ENCODE results near the gene DLL4. TPM values are rescaled to one million over a fixed set of nuclear protein-coding genes. Genes with fewer than 3 reads are reported as not detected.

Gene DLL4
- total RNA-seq, 2 experiments from 2014 or later: not detected

DNA sequence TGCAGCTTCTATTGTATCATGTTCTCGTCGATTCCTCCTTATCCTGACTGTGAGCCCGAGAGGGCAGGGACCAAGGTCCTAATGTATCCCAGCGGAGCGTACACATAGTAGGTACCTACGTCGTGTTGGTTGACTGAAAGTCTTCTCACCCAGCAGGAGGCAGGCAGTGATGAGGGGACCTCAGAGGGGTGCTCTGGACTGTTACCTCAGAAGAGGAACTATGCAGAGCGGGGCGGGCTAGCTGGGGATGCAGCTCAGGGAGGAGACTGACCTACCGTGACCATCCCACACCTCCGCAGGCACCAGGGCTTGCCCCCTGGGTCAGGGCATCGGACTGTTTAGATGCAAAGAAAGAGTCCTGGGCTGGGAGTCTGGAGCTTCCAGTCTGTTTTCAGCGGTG is 35.5 kb downstream of the DLL4 start:
- intact Hi-C loops (cut with micrococcal nuclease): no loop called here
- Mint-ChIP-seq H3K4me3 (no peak overlapping the region), H3K27ac (no peak overlapping the region), H3K4me1 (ENCODE audit: low read depth) (no peaks in the 10 kb centered on the region), H3K9me3 (no peaks in the 10 kb centered on the region), H3K27me3 (no peaks in the 10 kb centered on the region), H3K36me3 (no peaks in the 10 kb centered on the region)
- ChIA-PET POLR2A (interaction anchor here (1.1 kb wide), 1 partner anchor 12 kb away, joined by 3 read pairs; the partner anchor contains the start of gene CHAC1), CTCF (interaction anchor here (1.0 to 1.2 kb wide), 3 partner anchors 34 to 61 kb away, joined by 3 to 4 read pairs (median 3); no protein-coding TSS in a partner anchor)
- no peak for DNase-seq

DNA sequence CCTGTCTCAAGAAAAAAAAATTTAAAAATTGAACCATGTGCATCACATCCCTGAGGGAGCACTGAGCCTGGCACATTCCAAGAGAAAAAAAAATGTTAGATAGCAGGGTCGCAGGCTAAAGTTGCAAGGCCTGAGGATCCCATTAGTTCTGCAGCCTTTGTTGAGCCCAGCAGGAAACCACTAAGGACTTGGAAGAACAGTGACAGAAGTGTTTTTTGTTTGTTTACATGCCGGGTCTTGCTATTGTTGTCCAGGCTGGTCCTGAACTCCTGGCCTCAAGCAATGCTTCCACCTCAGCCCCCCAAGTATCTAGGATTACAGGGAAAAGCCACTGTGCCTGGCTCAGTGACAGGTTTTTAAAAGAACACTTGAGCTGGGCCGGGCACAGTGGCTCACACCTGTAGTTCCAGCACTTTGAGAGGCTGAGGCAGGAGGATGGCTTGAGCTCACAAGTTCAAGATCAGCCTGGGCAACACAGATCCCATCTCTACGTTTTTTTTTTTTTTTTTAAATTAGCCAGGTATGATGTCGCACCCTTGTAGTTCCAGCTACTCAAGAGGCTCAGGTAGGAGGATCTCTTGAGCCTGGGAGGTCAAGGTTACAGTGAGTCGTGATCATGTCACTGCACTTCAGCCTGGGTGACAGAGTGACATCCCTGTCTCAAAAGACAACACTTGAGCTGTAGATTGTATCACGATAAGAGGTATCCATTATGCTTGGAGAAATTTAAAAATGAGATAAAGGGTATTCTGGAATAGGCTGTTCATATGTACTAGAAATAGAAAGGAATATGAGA is 39.3 kb downstream of the DLL4 start:
- H3K4me3 Mint-ChIP-seq: no peak overlapping the region
- no peaks in the 10 kb centered on the region for H3K27me3 Mint-ChIP-seq
- H3K4me1 Mint-ChIP-seq (ENCODE audit: low read depth): no peaks in the 10 kb centered on the region
- no peaks in the 10 kb centered on the region for H3K36me3 Mint-ChIP-seq
- no peak for DNase-seq
- ChIA-PET POLR2A (no interaction called here), CTCF (interaction anchor here (0.6 kb wide), 1 partner anchor 355 kb away, joined by 3 read pairs; no protein-coding TSS in a partner anchor)
- H3K9me3 Mint-ChIP-seq: no peaks in the 10 kb centered on the region
- intact Hi-C loops (cut with micrococcal nuclease): no loop called here
- no peak overlapping the region for H3K27ac Mint-ChIP-seq

DNA sequence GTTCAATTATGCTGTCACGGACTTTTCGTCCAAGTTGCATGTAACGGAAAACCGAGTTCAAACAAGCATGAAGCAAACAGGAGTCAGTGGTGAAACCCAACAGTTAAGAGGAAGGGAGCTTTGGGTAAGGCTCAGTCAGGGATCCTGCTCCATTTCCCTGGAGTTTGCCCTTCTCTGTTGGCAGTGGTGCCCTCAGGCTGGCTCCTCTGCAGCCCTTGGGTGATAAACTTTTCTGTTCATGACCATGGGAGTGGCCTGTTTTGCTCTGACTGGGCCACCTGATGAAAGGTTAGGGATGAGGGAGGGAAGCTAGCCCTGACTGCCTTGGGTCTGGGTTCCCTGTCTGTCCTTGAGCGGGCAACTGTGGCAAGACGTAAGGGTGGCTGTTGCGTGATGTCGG is 40.2 kb downstream of the DLL4 start:
- H3K9me3 Mint-ChIP-seq: no peaks in the 10 kb centered on the region
- DNase-seq: no peak
- no peak overlapping the region for H3K4me3 Mint-ChIP-seq
- no peaks in the 10 kb centered on the region for H3K36me3 Mint-ChIP-seq
- H3K27ac Mint-ChIP-seq: no peak overlapping the region
- CTCF ChIA-PET: no interaction called here
- POLR2A ChIA-PET: no interaction called here
- intact Hi-C loops (cut with micrococcal nuclease): no loop called here
- no peaks in the 10 kb centered on the region for H3K27me3 Mint-ChIP-seq
- no peaks in the 10 kb centered on the region for H3K4me1 Mint-ChIP-seq (ENCODE audit: low read depth)

DNA sequence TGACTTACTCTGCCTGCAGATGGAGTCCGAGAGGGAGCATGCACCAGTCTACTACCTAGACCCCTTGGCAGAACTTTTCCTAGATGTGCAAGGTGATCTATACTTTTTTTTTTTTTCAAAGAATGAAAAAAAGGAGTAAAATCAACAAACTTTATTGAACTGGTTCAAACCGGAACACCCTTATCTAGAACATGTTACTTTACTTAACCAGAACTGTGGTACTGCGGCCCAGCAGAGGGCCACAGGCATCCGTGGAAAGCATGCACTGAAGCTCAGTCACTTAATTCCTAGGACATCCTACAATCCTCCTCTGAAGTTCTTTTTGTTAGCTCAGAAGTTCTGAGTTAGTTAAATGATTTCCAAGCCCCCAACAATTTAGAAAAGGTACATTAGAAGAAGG is 45.7 kb downstream of the DLL4 start:
- Mint-ChIP-seq H3K4me3 (no peak overlapping the region), H3K27me3 (no peaks in the 10 kb centered on the region), H3K4me1 (ENCODE audit: low read depth) (no peaks in the 10 kb centered on the region), H3K27ac (no peak overlapping the region), H3K9me3 (no peaks in the 10 kb centered on the region), H3K36me3 (peaks cover 10% of the 10 kb centered on the region)
- DNase-seq: no peak
- intact Hi-C loops (cut with micrococcal nuclease): no loop called here
- ChIA-PET CTCF (interaction anchor here (0.6 to 0.7 kb wide), 2 partner anchors 22 to 233 kb away, joined by 3 to 4 read pairs; partner anchors contain the start of gene CHAC1), POLR2A (no interaction called here)

DNA sequence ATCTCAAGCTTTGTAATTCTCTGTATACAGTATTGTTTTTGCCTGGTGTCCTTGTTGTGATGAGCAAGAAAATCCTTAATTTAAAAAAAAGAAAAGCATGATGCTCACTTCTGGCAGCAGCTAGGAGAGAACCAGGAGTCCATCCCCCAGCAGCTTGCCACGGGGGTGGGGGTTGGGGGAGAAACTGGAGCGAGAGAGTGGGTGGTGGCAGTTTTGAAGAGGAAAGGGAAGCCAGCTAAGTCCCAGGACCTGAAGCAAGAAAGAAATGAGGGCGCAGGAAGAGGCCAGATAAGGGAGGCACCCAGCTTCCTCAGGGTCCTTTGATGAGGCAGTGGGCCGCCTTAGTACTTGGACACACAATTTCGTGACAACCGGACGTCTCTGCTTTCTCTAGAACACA is 47.7 kb downstream of the DLL4 start:
- no peaks in the 10 kb centered on the region for H3K4me1 Mint-ChIP-seq (ENCODE audit: low read depth)
- no peak overlapping the region for H3K27ac Mint-ChIP-seq
- no peak overlapping the region for H3K4me3 Mint-ChIP-seq
- no peak for DNase-seq
- intact Hi-C loops (cut with micrococcal nuclease): no loop called here
- ChIA-PET POLR2A (no interaction called here), CTCF (interaction anchor here (1.7 kb wide), 1 partner anchor 74 kb away, joined by 4 read pairs; no protein-coding TSS in a partner anchor)
- H3K36me3 Mint-ChIP-seq: peaks cover 24% of the 10 kb centered on the region
- no peaks in the 10 kb centered on the region for H3K27me3 Mint-ChIP-seq
- no peaks in the 10 kb centered on the region for H3K9me3 Mint-ChIP-seq

DNA sequence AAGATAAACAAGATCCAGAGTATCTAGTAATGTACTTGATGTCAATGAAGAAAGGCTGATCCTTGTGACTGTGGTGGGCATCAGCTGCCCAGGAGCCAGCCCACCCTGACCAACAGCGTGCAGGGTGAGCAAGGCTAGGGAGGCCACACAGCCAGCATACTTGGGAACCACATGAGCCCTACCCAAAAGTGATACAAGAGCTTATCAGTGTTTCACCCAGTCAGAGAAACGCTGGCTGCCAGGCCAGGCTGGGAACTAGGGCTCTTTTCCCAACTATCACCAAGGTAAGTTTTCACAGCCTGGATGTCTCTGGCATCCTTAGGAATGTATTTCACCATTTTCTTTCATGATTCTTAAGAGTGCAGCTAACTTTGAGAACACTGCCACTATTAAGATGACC is 49.0 kb downstream of the DLL4 start:
- no peak for DNase-seq
- H3K27me3 Mint-ChIP-seq: no peaks in the 10 kb centered on the region
- peaks cover 36% of the 10 kb centered on the region for H3K36me3 Mint-ChIP-seq
- ChIA-PET CTCF (no interaction called here), POLR2A (no interaction called here)
- no peak overlapping the region for H3K4me3 Mint-ChIP-seq
- no peaks in the 10 kb centered on the region for H3K9me3 Mint-ChIP-seq
- intact Hi-C loops (cut with micrococcal nuclease): no loop called here
- no peaks in the 10 kb centered on the region for H3K4me1 Mint-ChIP-seq (ENCODE audit: low read depth)
- no peak overlapping the region for H3K27ac Mint-ChIP-seq

DNA sequence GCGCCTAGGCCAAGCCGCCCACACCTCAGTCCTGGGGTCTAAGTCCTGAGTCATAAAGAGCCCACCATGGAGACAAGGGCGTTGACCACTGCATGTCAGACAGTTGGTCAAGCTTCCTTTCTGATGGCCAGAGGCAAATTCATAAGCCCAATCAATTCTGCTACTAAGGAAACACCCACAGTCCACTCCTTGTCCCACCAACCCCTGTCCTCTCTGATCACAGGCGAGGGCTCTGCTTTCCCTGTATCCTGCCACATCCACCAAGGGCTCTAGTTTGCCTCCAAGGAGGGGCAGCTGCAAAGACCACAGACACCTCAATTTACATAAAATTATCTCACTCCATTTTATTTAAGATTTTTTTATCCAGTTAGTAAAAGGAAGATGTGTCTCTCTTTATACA is 49.4 kb downstream of the DLL4 start:
- DNase-seq: no peak
- POLR2A ChIA-PET: no interaction called here
- no peak overlapping the region for H3K4me3 Mint-ChIP-seq
- no peaks in the 10 kb centered on the region for H3K4me1 Mint-ChIP-seq (ENCODE audit: low read depth)
- CTCF ChIA-PET: no interaction called here
- peaks cover 39% of the 10 kb centered on the region for H3K36me3 Mint-ChIP-seq
- H3K27me3 Mint-ChIP-seq: no peaks in the 10 kb centered on the region
- H3K27ac Mint-ChIP-seq: no peak overlapping the region
- no peaks in the 10 kb centered on the region for H3K9me3 Mint-ChIP-seq
- intact Hi-C loops (cut with micrococcal nuclease): no loop called here

DNA sequence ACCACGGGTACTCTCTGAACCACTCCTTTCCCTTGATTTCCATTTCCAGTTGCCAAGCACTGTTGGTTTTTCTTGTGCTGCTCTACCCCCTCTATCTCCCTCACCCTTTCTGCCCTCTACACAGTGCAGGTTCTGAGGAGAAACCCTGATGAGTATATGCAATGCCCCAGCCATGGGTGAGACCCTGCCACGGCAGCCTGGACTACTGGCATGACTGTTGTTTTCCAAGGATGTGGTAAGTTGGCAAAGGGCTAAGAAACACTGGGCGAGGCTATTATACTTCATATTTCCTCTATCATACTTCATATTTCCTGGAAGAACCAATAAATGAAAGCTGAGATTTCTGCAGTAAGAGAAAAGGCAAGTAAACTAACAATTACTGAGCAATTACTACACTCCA is 52.0 kb downstream of the DLL4 start:
- ChIA-PET POLR2A (no interaction called here), CTCF (no interaction called here)
- Mint-ChIP-seq H3K4me3 (no peak overlapping the region), H3K27me3 (no peaks in the 10 kb centered on the region), H3K36me3 (peaks cover 52% of the 10 kb centered on the region), H3K4me1 (ENCODE audit: low read depth) (no peaks in the 10 kb centered on the region), H3K27ac (no peak overlapping the region), H3K9me3 (no peaks in the 10 kb centered on the region)
- no peak for DNase-seq
- intact Hi-C loops (cut with micrococcal nuclease): no loop called here

DNA sequence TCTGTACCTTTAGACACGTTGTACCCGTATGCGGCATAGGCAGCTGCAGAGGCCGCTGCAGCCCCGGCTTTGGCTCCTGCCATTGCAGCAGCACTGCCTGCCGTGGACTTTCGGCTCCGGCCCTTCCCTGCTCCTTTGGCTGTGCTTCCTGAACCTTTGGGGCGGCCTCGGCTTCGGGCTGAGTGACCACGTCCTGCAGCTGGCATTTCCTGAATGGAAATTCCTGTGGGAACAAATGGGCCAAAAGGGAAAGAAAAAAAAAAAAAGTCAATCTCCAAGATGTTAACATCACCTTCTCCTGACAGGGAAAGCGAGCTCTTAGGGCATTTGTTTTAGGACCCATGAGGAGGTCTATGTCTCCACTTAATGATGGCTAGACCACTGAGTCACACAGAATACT is 53.7 kb downstream of the DLL4 start:
- Mint-ChIP-seq H3K9me3 (no peaks in the 10 kb centered on the region), H3K27me3 (no peaks in the 10 kb centered on the region), H3K4me3 (no peak overlapping the region), H3K4me1 (ENCODE audit: low read depth) (no peaks in the 10 kb centered on the region), H3K27ac (no peak overlapping the region), H3K36me3 (peaks cover 61% of the 10 kb centered on the region)
- intact Hi-C loops (cut with micrococcal nuclease): no loop called here
- CTCF ChIA-PET: no interaction called here
- DNase-seq: no peak
- POLR2A ChIA-PET: no interaction called here

DNA sequence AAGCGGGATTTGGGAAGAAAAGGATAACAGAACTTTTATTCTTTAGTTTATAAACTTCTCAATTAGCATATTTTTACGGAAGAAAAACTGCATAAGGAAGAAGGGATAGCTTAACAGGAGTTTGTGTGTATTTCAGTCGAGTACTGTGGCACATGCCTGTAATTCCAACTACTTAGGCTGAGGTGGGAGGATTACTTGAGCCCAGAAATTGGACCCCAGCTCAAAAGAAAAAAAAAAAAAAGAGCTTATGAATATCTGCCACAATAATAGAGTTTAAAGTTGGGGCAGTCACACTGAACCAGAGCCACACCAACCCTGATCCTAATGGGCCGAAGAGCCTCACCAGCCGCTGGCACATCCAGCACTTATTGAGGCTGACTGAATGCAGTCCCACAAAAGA is 55.3 kb downstream of the DLL4 start:
- Mint-ChIP-seq H3K27ac (no peak overlapping the region), H3K4me1 (ENCODE audit: low read depth) (no peaks in the 10 kb centered on the region), H3K27me3 (no peaks in the 10 kb centered on the region), H3K36me3 (peaks cover 60% of the 10 kb centered on the region), H3K9me3 (no peaks in the 10 kb centered on the region), H3K4me3 (no peak overlapping the region)
- CTCF ChIA-PET: no interaction called here
- POLR2A ChIA-PET: no interaction called here
- DNase-seq: no peak
- intact Hi-C loops (cut with micrococcal nuclease): no loop called here

DNA sequence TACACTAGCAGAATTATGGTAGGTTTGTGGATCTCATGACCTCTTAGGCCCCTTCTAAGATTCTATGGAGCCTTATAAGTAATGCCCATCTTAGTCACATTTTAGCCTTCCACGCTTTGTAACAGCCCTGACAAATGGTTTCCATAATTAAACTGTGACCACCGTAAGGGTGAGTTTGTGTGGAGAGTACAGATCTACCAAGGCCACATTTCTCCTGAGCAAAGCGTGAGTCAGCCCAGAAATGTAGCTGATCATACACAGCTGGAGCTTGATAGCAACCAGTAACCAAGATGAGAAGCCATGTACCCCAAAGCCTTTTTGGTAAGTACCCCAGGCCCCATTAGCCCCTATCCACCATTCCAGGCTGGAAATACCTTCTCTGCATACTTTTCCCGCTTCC is 55.8 kb downstream of the DLL4 start:
- peaks cover 58% of the 10 kb centered on the region for H3K36me3 Mint-ChIP-seq

DNA sequence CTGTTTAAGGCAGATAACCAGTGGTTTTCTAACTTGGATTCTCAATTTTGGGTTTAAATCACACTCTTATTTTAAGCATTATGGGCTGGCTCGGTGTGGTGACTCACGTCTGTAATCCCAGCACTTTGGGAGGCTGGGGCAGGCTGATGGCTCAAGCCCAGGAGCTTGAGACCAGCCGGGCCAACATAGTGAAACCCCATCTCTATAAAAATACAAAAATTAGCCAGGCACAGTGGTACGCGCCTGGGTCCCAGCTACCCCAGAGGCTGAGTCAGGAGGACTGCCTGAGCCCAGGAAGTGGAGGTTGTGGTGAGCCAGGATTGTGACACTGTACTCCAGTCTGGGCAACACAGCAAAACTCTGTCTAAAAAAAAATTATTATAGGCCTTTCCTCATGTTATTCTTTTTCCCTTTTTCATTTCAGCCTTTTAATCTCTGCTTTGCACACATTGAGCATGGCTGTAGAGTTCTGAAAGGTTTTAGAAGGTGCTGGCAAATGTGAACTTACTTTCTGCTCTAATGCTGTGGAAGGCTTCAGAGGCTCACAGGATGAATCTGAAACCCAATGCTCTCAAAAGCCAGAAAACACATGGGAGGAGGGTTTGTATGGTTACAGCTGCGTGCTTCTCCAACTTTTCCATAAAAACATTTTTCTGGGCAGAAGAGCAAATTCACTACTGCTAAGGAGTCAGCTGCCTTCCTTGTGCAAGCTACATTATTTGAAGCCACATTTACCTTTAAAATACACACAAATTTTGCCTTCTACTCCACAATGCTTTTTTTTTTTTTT is 56.6 kb downstream of the DLL4 start:
- no peak for DNase-seq
- ChIA-PET POLR2A (no interaction called here), CTCF (no interaction called here)
- no peaks in the 10 kb centered on the region for H3K9me3 Mint-ChIP-seq
- no peak overlapping the region for H3K27ac Mint-ChIP-seq
- H3K4me3 Mint-ChIP-seq: no peak overlapping the region
- intact Hi-C loops (cut with micrococcal nuclease): no loop called here
- H3K27me3 Mint-ChIP-seq: no peaks in the 10 kb centered on the region
- H3K36me3 Mint-ChIP-seq: peaks cover 61% of the 10 kb centered on the region
- H3K4me1 Mint-ChIP-seq (ENCODE audit: low read depth): peaks cover 10% of the 10 kb centered on the region

More for the DNA sequence above, 55.8 kb downstream of the DLL4 start:
- H3K4me1 Mint-ChIP-seq (ENCODE audit: low read depth): peaks cover 3% of the 10 kb centered on the region
- no peak for DNase-seq
- no peaks in the 10 kb centered on the region for H3K27me3 Mint-ChIP-seq
- ChIA-PET POLR2A (no interaction called here), CTCF (no interaction called here)
- intact Hi-C loops (cut with micrococcal nuclease): no loop called here
- H3K9me3 Mint-ChIP-seq: no peaks in the 10 kb centered on the region
- no peak overlapping the region for H3K4me3 Mint-ChIP-seq
- no peak overlapping the region for H3K27ac Mint-ChIP-seq

DNA sequence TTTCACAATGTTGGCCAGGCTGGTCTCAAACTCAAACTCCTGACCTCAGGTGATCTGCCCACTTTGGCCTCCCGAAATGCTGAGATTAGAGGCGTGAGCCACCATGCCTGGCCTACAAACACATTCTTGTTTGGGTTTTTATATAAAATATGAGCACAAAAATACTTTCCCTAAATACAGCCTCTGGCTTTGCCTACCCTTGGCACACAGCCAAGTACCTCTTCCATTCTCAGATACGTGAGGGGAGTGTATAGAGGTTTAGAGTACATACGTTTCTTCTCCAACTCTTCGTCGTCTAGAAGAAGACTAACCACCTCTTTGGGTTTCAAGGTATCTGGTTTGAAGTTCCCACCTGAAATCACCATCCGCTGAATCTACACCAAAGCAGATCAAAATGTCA is 57.7 kb downstream of the DLL4 start:
- CTCF ChIA-PET: no interaction called here
- POLR2A ChIA-PET: no interaction called here
- DNase-seq: no peak
- Mint-ChIP-seq H3K27me3 (no peaks in the 10 kb centered on the region), H3K4me1 (ENCODE audit: low read depth) (peaks cover 19% of the 10 kb centered on the region), H3K27ac (no peak overlapping the region), H3K9me3 (no peaks in the 10 kb centered on the region), H3K36me3 (peaks cover 57% of the 10 kb centered on the region), H3K4me3 (no peak overlapping the region)
- intact Hi-C loops (cut with micrococcal nuclease): no loop called here

Measured in activated CD4-positive, alpha-beta memory T cell treated with anti-CD3 and anti-CD28 coated beads for 36 hours (primary cell).